ENCODE data around the gene FAM161A. TPM values are rescaled to one million over a fixed set of nuclear protein-coding genes. Genes with fewer than 3 reads are reported as not detected.

FAM161A gene
- total and polyA plus RNA-seq, 5 donors = 1.1 to 2.5 (median 1.3) TPM

DNA sequence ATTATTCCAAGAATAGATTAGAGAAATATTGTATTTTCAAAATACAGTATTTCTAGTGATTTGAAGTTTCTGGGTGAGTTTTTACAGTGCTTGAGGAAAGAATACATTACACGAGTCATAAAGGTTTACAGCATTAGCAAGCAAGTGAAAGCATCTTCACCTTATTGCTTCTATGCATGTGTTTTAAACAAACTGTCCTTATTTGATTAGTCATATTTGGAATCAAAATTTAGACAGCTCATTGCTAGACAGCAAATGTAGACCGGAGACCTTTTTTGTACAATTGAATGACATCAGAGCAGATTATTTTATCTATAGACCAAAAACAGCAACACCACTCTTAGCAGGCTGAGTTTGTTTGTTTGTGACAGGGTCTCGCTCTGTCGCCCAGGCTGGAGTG is 69.2 kb downstream of the FAM161A start:
- no peaks in the 10 kb centered on the region for H3K4me1 ChIP-seq (ENCODE audit: control insufficient read depth, insufficient read depth, low read length)
- WGBS = 67% methylated on average over 4 of the region's 4 CpGs
- no peak for ATAC-seq
- intact Hi-C loops (cut with DNase I) = no loop called here
- no peak overlapping the region for H3K4me3 ChIP-seq (ENCODE audit: low read length)
- H3K9me3 ChIP-seq (ENCODE audit: control insufficient read depth, low read length) = no peaks in the 10 kb centered on the region
- H3K27ac ChIP-seq (ENCODE audit: low read length) = no peak overlapping the region
- DNase-seq = no peak
- H3K27me3 ChIP-seq (ENCODE audit: control insufficient read depth, insufficient read depth) = no peaks in the 10 kb centered on the region

- Histone ChIP-seq H3K27me3 (ENCODE audit: control insufficient read depth, insufficient read depth) (no peaks in the 10 kb centered on the region), H3K9me3 (ENCODE audit: control insufficient read depth, low read length) (no peaks in the 10 kb centered on the region), H3K27ac (ENCODE audit: low read length) (no peak overlapping the region), H3K4me1 (ENCODE audit: control insufficient read depth, insufficient read depth, low read length) (no peaks in the 10 kb centered on the region), H3K4me3 (ENCODE audit: low read length) (no peak overlapping the region)
- 85% methylated on average over 8 of the region's 8 CpGs for WGBS
- ATAC-seq (no peak), DNase-seq (no peak)
- intact Hi-C loops (cut with DNase I) = loop anchor here in 1 of 4 donors (10.0 kb wide), 1 partner anchor 241 kb away; the partner anchor contains the start of gene XPO1
These were observed 77.8 kb downstream of the FAM161A start for GRCh38 chr2:61775956-61776570.

Other genes with a start within 250 kb of the FAM161A start
- gene CCT4, start 34.6 kb upstream of the FAM161A start, total RNA-seq = 100 to 1,000 TPM in 3 of 4 donors, 10 to 100 TPM in 1; 89.7 to 112 (median 105) TPM
- gene CCT4, start 34.6 kb upstream of the FAM161A start, polyA plus RNA-seq = 74.1 TPM
- gene COMMD1, start 51.6 kb upstream of the FAM161A start, total RNA-seq = 10 to 100 TPM; 45.3 to 62.3 (median 56.3) TPM
- 92.4 TPM for gene COMMD1, start 51.6 kb upstream of the FAM161A start, polyA plus RNA-seq